Measurements from ENCODE around the gene TNFRSF13B.

- TF ChIP-seq SMC3 (IDR thresholded peaks at IDR 0.05; ENCODE audit: borderline replicate concordance, low read length) (no peak), EGR1 (IDR thresholded peaks at IDR 0.05; ENCODE audit: borderline replicate concordance in 1 of 2, low read depth in 2 of 2, low read length in 2 of 2) (no peak), POLR2AphosphoS5 (IDR thresholded peaks at IDR 0.05; ENCODE audit: low read length) (no peak), SUZ12 (IDR thresholded peaks at IDR 0.05; ENCODE audit: unreplicated experiment) (no peak), HDAC2 (IDR thresholded peaks at IDR 0.05) (no peak), RFX5 (IDR thresholded peaks at IDR 0.05; ENCODE audit: low read depth, low read length) (no peak), ZNF24 (IDR thresholded peaks at IDR 0.05) (no peak), CEBPB (IDR thresholded peaks at IDR 0.05; ENCODE audit: borderline replicate concordance in 1 of 2, low read depth in 2 of 2, low read length in 2 of 2) (no peak)
- TF ChIP-seq, protein P1, sequence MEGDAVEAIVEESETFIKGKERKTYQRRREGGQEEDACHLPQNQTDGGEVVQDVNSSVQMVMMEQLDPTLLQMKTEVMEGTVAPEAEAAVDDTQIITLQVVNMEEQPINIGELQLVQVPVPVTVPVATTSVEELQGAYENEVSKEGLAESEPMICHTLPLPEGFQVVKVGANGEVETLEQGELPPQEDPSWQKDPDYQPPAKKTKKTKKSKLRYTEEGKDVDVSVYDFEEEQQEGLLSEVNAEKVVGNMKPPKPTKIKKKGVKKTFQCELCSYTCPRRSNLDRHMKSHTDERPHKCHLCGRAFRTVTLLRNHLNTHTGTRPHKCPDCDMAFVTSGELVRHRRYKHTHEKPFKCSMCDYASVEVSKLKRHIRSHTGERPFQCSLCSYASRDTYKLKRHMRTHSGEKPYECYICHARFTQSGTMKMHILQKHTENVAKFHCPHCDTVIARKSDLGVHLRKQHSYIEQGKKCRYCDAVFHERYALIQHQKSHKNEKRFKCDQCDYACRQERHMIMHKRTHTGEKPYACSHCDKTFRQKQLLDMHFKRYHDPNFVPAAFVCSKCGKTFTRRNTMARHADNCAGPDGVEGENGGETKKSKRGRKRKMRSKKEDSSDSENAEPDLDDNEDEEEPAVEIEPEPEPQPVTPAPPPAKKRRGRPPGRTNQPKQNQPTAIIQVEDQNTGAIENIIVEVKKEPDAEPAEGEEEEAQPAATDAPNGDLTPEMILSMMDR (IDR thresholded peaks at IDR 0.05 in 2 of 3, conservative IDR thresholded peaks at IDR 0.05 in 1 of 3; ENCODE audit: control insufficient read depth in 2 of 3, extremely low read depth in 1 of 3, insufficient read depth in 1 of 3, low read depth in 3 of 3, low read length in 3 of 3) = no peak
Measured at GRCh38 chr17:16925461-16926060, 46.4 kb downstream of the TNFRSF13B start.
